ENCODE measurements around the gene SLC11A2. TPM values are rescaled to one million over a fixed set of nuclear protein-coding genes. Genes with fewer than 3 reads are reported as not detected.
"Not testable (repeated sequence)": the region's sequence is repeated elsewhere in the genome, so short reads cannot be mapped to it uniquely, and the experiment has no call there.

The SLC11A2 gene
- total RNA-seq, 8 experiments from 2014 or later, result 20.6 to 55.2 (median 31.5) TPM

GRCh38 chr12:50985322-50985721 is 40.9 kb downstream of the SLC11A2 start:
- peak in 2 of 8 experiments; percentile 48 to 73 for ATAC-seq (replicated peaks in 6 of 8)
- Histone ChIP-seq H3K4me3 (no peak overlapping the region), H3K27ac (no peak overlapping the region), H3K4me1 (replicated peaks in 1 of 2) (no peaks in the 10 kb centered on the region)
- in situ Hi-C loops (cut with MboI; ENCODE audit: low pct_unique_long_range_greater_than_20kb in 2 of 9, low sequenced_read_pairs in 9 of 9, unreplicated experiment in 9 of 9), result loop anchor here in 1 of 9 experiments (25.0 kb wide), 1 partner anchor 223 kb away; the partner anchor contains the start of gene ATF1

DNA sequence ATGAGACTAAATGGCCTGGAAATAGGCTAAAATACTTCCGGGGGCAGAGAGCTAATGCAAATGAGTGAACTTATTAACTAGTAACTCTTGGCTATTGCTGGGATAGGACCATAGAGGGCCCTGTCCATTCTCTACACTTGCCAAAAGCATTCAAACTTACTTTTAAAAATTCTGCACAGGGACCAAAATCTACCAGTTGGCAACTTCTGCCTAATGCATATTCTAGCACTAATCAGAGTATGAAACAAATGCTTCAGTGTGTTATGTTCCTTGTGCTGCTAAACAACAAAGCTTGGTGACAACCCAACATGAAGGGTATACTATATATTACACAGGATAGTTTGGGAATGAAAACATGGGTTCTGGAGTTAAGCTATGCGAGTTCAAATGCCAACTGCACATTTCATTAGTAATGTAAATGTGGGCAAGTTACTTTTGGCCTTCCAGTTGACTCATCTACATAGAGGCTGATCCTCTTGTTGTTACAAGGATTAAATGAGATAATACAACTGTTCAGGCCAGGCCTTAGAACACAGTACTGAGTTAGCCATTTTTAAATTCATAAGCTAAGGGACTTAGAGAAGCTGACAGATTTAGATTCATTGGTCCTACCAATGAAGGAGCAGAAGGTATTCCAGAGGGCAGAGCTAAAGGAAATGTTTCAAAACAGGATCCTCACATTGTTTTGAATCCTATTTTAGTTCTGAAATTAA is 41.4 kb downstream of the SLC11A2 start:
- no peaks in the 10 kb centered on the region for H3K4me1 ChIP-seq (replicated peaks in 1 of 2)
- H3K4me3 ChIP-seq, result no peak overlapping the region
- peak in 2 of 8 experiments; percentile 41 to 50 for ATAC-seq (replicated peaks in 6 of 8)
- 0 to 100% (median 43%) methylated on average over 1 to 2 of the region's 2 CpGs; no CpG with 5 or more reads in 3 of the 10 experiments for WGBS, 10 experiments
- no peak overlapping the region for H3K27ac ChIP-seq
- in situ Hi-C loops (cut with MboI; ENCODE audit: low pct_unique_long_range_greater_than_20kb in 2 of 9, low sequenced_read_pairs in 9 of 9, unreplicated experiment in 9 of 9), result loop anchor here in 1 of 9 experiments (25.0 kb wide), 1 partner anchor 222 kb away; the partner anchor contains the start of gene ATF1

- H3K27ac ChIP-seq, result no peak overlapping the region
- H3K4me1 ChIP-seq (replicated peaks in 1 of 2), result no peaks in the 10 kb centered on the region
- WGBS, 10 experiments, result 0 to 100% (median 63%) methylated on average over 1 to 5 of the region's 6 CpGs; no CpG with 5 or more reads in 1 of the 10 experiments
- ATAC-seq (replicated peaks in 6 of 8), result peak in 1 of 8 experiments; percentile 34
- in situ Hi-C loops (cut with MboI; ENCODE audit: low pct_unique_long_range_greater_than_20kb in 2 of 9, low sequenced_read_pairs in 9 of 9, unreplicated experiment in 9 of 9), result loop anchor here in 1 of 9 experiments (25.0 kb wide), 1 partner anchor 219 kb away; the partner anchor contains the start of gene ATF1
- H3K4me3 ChIP-seq, result no peak overlapping the region
Observed at GRCh38 chr12:50981319-50982239, 44.6 kb downstream of the SLC11A2 start.

DNA sequence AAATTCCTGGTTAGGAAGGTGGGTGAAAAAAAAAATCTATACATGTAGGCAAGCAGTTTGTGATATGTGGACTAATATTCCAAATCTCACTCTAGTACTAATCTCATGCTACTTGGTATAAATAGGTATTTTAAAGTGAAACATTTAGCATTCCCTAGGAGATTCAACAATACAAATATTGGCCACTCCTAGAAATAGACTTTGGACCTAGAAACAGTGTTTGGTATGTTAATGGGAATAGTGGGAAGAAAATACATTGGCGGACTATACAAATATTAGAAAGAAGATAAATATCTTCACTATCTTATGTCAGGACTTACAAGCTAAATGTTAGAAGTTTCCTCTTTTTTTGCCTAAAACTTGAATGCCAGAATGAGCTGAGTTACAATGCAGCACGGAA is 45.6 kb downstream of the SLC11A2 start:
- WGBS, 10 experiments, result 76 to 100% (median 100%) methylated on average over 1 to 2 of the region's 2 CpGs; no CpG with 5 or more reads in 1 of the 10 experiments
- Histone ChIP-seq H3K27ac (no peak overlapping the region), H3K4me3 (no peak overlapping the region), H3K4me1 (replicated peaks in 1 of 2) (no peaks in the 10 kb centered on the region)
- ATAC-seq (replicated peaks in 6 of 8), result peak in 1 of 8 experiments; percentile 24
- in situ Hi-C loops (cut with MboI; ENCODE audit: low pct_unique_long_range_greater_than_20kb in 2 of 9, low sequenced_read_pairs in 9 of 9, unreplicated experiment in 9 of 9), result loop anchor here in 1 of 9 experiments (25.0 kb wide), 1 partner anchor 218 kb away; the partner anchor contains the start of gene ATF1

DNA sequence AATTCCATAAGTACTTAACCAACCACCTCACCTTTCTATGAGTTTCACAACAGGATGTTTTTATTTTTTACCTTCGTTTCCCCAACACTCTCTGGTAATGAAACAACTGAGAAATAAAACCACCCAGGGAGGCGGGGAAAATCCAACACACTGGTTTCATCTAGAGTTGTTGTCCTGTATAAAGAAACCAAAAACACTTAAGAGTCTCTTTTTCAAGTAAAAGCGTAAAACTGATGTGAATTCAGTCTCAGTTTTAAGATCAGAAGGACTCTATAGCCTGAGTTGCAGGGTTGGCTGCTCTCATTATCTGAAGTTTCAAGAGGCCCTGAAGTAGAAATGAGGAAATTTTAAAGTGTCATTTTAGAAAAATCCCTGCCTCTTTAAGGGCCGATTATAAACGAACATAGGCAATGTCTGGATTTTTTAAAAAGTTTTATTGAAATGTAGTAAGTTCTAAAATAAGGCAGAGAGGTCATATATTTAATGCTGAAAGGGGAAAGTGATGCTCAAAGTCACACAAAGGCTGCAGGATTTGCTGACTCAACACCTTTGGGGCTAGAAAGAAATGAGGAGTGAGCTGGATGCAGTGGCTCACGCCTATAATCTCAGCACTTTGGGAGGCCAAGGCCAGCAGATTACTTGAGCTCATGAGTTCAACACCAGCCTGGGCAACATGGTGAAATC is 46.7 kb downstream of the SLC11A2 start:
- Histone ChIP-seq H3K27ac (no peak overlapping the region), H3K4me1 (replicated peaks in 1 of 2) (no peaks in the 10 kb centered on the region), H3K4me3 (no peak overlapping the region)
- in situ Hi-C loops (cut with MboI; ENCODE audit: low pct_unique_long_range_greater_than_20kb in 2 of 9, low sequenced_read_pairs in 9 of 9, unreplicated experiment in 9 of 9), result loop anchor here in 1 of 9 experiments (25.0 kb wide), 1 partner anchor 217 kb away; the partner anchor contains the start of gene ATF1
- 77 to 97% (median 84%) methylated on average over 2 to 5 of the region's 6 CpGs for WGBS, 10 experiments
- no peak for ATAC-seq (replicated peaks in 6 of 8)

DNA sequence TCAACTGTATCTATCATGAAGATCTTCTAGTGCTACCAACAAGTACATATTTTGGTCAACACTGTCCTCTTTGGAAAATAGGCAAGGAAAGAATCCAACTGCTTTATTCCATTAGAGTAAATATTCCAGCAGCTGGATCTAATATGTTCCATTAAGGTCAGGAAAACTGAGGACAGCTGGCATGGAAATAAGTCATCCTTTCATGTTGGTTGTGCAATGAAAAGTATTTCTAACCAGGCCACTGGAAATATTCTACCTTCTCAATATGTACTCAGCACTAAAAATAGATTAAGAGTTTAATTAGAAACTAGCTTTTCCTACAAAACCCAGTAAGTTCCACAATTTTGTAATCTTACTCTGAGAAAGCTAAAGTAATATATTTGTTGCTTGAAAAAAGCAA is 54.2 kb downstream of the SLC11A2 start:
- no peak for ATAC-seq (replicated peaks in 6 of 8)
- no peaks in the 10 kb centered on the region for H3K4me1 ChIP-seq (replicated peaks in 1 of 2)
- no peak overlapping the region for H3K4me3 ChIP-seq
- H3K27ac ChIP-seq, result no peak overlapping the region
- in situ Hi-C loops (cut with MboI; ENCODE audit: low pct_unique_long_range_greater_than_20kb in 2 of 9, low sequenced_read_pairs in 9 of 9, unreplicated experiment in 9 of 9), result loop anchor here in 1 of 9 experiments (25.0 kb wide), 1 partner anchor 135 kb away; the partner anchor contains the start of gene TMPRSS12

DNA sequence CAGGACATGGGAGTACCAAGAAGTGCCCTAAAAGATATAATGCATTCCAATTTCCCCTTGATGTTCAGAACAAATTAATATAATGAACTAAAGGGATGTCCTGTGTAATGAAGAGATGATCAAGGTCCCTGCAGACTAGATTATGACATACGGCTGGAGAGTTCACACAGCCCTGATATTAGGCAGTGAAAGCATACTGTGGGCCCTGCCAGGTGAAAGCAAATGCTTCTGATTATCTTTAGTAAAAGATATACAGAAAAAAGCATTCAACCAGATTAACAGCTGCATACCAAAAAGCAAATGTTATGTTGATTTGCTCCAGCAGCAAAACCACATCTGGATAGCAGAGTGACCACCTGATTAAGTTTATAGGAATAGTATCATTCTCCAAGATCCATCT is 61.8 kb downstream of the SLC11A2 start:
- Histone ChIP-seq H3K4me1 (replicated peaks in 1 of 2) (no peaks in the 10 kb centered on the region), H3K4me3 (no peak overlapping the region), H3K27ac (no peak overlapping the region)
- ATAC-seq (replicated peaks in 6 of 8), result no peak
- in situ Hi-C loops (cut with MboI; ENCODE audit: low pct_unique_long_range_greater_than_20kb in 2 of 9, low sequenced_read_pairs in 9 of 9, unreplicated experiment in 9 of 9), result loop anchor here in 1 of 9 experiments (25.0 kb wide), 1 partner anchor 127 kb away; the partner anchor contains the start of gene TMPRSS12
- 78 to 89% (median 80%) methylated on average over 1 of the region's 1 CpG; no CpG with 5 or more reads in 6 of the 10 experiments for WGBS, 10 experiments

- 80 to 100% (median 93%) methylated on average over 1 to 4 of the region's 4 CpGs; no CpG with 5 or more reads in 2 of the 10 experiments for WGBS, 10 experiments
- ATAC-seq (replicated peaks in 6 of 8), result peak in 1 of 8 experiments; percentile 68
- no peaks in the 10 kb centered on the region for H3K4me1 ChIP-seq (replicated peaks in 1 of 2)
- in situ Hi-C loops (cut with MboI; ENCODE audit: low pct_unique_long_range_greater_than_20kb in 2 of 9, low sequenced_read_pairs in 9 of 9, unreplicated experiment in 9 of 9), result loop anchor here in 1 of 9 experiments (25.0 kb wide), 1 partner anchor 124 kb away; the partner anchor contains the start of gene TMPRSS12
- H3K4me3 ChIP-seq, result no peak overlapping the region
- H3K27ac ChIP-seq, result no peak overlapping the region
Observed at GRCh38 chr12:50961708-50962107, 64.5 kb downstream of the SLC11A2 start.

- in situ Hi-C loops (cut with MboI; ENCODE audit: low pct_unique_long_range_greater_than_20kb in 2 of 9, low sequenced_read_pairs in 9 of 9, unreplicated experiment in 9 of 9), result loop anchor here in 1 of 9 experiments (25.0 kb wide), 1 partner anchor 123 kb away; the partner anchor contains the start of gene TMPRSS12
- no peak overlapping the region for H3K4me3 ChIP-seq
- no peak for ATAC-seq (replicated peaks in 6 of 8)
- H3K27ac ChIP-seq, result no peak overlapping the region
- H3K4me1 ChIP-seq (replicated peaks in 1 of 2), result no peaks in the 10 kb centered on the region
Observed at GRCh38 chr12:50960130-50960529, 66.1 kb downstream of the SLC11A2 start.

DNA sequence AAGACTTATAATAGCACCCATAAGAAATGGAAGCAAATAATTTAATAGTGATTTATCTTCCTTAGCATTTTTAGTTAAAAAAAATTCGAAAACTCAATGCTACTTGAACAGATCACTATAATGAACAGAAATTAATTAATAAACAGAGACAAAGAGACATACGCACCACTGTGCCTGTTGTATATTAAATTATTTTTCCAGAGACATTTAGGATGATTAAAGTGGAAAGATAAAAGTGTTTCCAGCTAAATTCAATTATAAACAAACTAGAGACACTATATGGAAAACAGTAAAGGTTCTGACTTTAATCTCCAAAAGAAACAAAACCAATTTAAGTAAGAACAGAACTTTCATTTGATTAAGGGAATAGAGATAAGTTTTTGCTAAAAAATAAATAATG is 70.5 kb downstream of the SLC11A2 start:
- WGBS, 10 experiments, result 17 to 85% (median 54%) methylated on average over 1 to 2 of the region's 2 CpGs
- ATAC-seq (replicated peaks in 6 of 8), result no peak
- in situ Hi-C loops (cut with MboI; ENCODE audit: low pct_unique_long_range_greater_than_20kb in 2 of 9, low sequenced_read_pairs in 9 of 9, unreplicated experiment in 9 of 9), result loop anchor here in 1 of 9 experiments (25.0 kb wide), 1 partner anchor 118 kb away; the partner anchor contains the start of gene TMPRSS12
- no peaks in the 10 kb centered on the region for H3K4me1 ChIP-seq (replicated peaks in 1 of 2)
- no peak overlapping the region for H3K27ac ChIP-seq
- no peak overlapping the region for H3K4me3 ChIP-seq

DNA sequence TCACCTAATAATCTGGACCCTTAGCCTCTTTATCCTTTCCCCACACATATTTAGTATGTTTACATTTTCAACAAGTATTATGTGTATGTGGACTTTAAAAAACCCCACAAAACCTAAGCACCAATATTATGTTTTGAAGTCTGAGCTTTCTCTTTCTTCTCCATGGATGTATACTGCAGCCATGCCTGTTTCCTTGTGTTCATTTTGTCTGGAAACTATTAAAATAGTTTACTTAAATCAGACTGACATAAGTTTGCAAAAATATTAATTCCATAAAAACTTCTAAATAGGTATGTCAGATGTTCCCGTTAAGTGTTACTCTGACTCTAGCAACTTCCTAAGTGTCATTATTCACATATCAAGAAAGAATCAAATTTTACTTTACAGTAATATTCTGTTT is 70.9 kb downstream of the SLC11A2 start:
- Histone ChIP-seq H3K4me1 (replicated peaks in 1 of 2) (no peaks in the 10 kb centered on the region), H3K4me3 (no peak overlapping the region), H3K27ac (no peak overlapping the region)
- in situ Hi-C loops (cut with MboI; ENCODE audit: low pct_unique_long_range_greater_than_20kb in 2 of 9, low sequenced_read_pairs in 9 of 9, unreplicated experiment in 9 of 9), result loop anchor here in 1 of 9 experiments (25.0 kb wide), 1 partner anchor 118 kb away; the partner anchor contains the start of gene TMPRSS12
- no peak for ATAC-seq (replicated peaks in 6 of 8)
- 62 to 100% (median 100%) methylated on average over 1 of the region's 1 CpG; no CpG with 5 or more reads in 1 of the 10 experiments for WGBS, 10 experiments

- H3K4me3 ChIP-seq; H3K27ac ChIP-seq; H3K4me1 ChIP-seq (replicated peaks in 1 of 2); ATAC-seq (replicated peaks in 6 of 8): not testable (repeated sequence)
- WGBS, 10 experiments, result 80 to 100% (median 96%) methylated on average over 1 to 2 of the region's 2 CpGs; no CpG with 5 or more reads in 4 of the 10 experiments
- in situ Hi-C loops (cut with MboI; ENCODE audit: low pct_unique_long_range_greater_than_20kb in 2 of 9, low sequenced_read_pairs in 9 of 9, unreplicated experiment in 9 of 9), result loop anchor here in 1 of 9 experiments (25.0 kb wide), 1 partner anchor 117 kb away; the partner anchor contains the start of gene TMPRSS12
Observed at GRCh38 chr12:50954789-50955188, 71.4 kb downstream of the SLC11A2 start.

Data from motor neuron (in vitro differentiated cells).